GM19193 (cell line): ENCODE data around the gene ZC3H18.

Source experiments
- POLR2A ChIP-seq: IDR thresholded peaks from 4 replicates; pipeline ENCODE4 v1.6.1; 2011; ENCODE audit not compliant: insufficient read depth, insufficient read length; ENCODE audit errors: extremely low read depth

ZC3H18 gene

GRCh38 chr16:88662843-88663606, 92.8 kb downstream of the ZC3H18 start, which contains the start of gene MVD:
TSS of gene MVD (minus strand) at chr16:88663091. CDS start at chr16:88663080, 11 bp downstream.
- peak; percentile 84 for TF ChIP-seq POLR2A

- TF ChIP-seq POLR2A, result no peak
Measured at GRCh38 chr16:88665148-88665547, 94.9 kb downstream of the ZC3H18 start.

- TF ChIP-seq POLR2A, result no peak
Measured at GRCh38 chr16:88665570-88665969, 95.4 kb downstream of the ZC3H18 start.

GRCh38 chr16:88667461-88667860, 97.3 kb downstream of the ZC3H18 start:
- TF ChIP-seq POLR2A, result no peak

- TF ChIP-seq POLR2A, result no peak
Measured at GRCh38 chr16:88669980-88670379, 99.8 kb downstream of the ZC3H18 start.

GRCh38 chr16:88671806-88672205, 101.6 kb downstream of the ZC3H18 start:
- TF ChIP-seq POLR2A, result no peak

GRCh38 chr16:88672776-88673175, 102.6 kb downstream of the ZC3H18 start:
- no peak for TF ChIP-seq POLR2A

GRCh38 chr16:88673716-88674379, 103.6 kb downstream of the ZC3H18 start:
- no peak for TF ChIP-seq POLR2A

- no peak for TF ChIP-seq POLR2A
Measured at GRCh38 chr16:88676502-88677242, 106.5 kb downstream of the ZC3H18 start.

GRCh38 chr16:88677721-88678120, 107.5 kb downstream of the ZC3H18 start:
- no peak for TF ChIP-seq POLR2A

GRCh38 chr16:88678224-88678979, 108.2 kb downstream of the ZC3H18 start:
- TF ChIP-seq POLR2A, result no peak

GRCh38 chr16:88680554-88681083, 110.4 kb downstream of the ZC3H18 start:
- no peak for TF ChIP-seq POLR2A

- no peak for TF ChIP-seq POLR2A
Measured at GRCh38 chr16:88681084-88681680, 111.0 kb downstream of the ZC3H18 start.
